Measurements from ENCODE around the gene VCX2.
"Not testable (repeated sequence)": the region's sequence is repeated elsewhere in the genome, so short reads cannot be mapped to it uniquely, and the experiment has no call there.

DNA sequence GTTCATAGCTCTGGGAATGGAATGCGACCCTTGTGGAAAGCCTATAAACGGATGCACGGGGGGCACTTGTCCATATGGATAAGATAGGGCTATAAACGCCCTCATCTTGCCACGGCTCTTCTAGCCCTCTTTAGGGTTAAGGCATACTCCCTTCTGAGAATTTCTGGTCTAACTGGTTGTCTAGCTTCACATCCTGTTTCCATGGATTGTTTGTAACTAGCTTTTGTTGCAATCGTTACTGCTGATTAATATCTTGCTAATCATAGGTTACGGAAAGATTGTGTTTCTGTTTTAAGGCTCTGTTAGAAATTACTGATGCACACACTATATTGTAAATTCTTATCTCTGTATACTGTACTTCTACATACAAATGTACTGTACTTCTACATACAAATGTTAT lies 17.1 kb downstream of the VCX2 start:
- not testable (repeated sequence) for TF ChIP-seq CTCF (IDR thresholded peaks at IDR 0.05); TEAD4 (IDR thresholded peaks at IDR 0.05; ENCODE audit: borderline replicate concordance, insufficient read depth); EZH2phosphoT487 (IDR thresholded peaks at IDR 0.05; ENCODE audit: borderline replicate concordance, low read depth); RFX5 (IDR thresholded peaks at IDR 0.05; ENCODE audit: low read length); YY1 (IDR thresholded peaks at IDR 0.05; ENCODE audit: low read depth); TCF12 (IDR thresholded peaks at IDR 0.05); RCOR1 (IDR thresholded peaks at IDR 0.05; ENCODE audit: low read length); MXI1 (IDR thresholded peaks at IDR 0.05; ENCODE audit: low read depth, low read length); SIN3A (IDR thresholded peaks at IDR 0.05; ENCODE audit: borderline replicate concordance, low read depth, low read length); CHD2 (IDR thresholded peaks at IDR 0.05; ENCODE audit: low read length, partially characterized antibody)
- TF ChIP-seq, protein P1, sequence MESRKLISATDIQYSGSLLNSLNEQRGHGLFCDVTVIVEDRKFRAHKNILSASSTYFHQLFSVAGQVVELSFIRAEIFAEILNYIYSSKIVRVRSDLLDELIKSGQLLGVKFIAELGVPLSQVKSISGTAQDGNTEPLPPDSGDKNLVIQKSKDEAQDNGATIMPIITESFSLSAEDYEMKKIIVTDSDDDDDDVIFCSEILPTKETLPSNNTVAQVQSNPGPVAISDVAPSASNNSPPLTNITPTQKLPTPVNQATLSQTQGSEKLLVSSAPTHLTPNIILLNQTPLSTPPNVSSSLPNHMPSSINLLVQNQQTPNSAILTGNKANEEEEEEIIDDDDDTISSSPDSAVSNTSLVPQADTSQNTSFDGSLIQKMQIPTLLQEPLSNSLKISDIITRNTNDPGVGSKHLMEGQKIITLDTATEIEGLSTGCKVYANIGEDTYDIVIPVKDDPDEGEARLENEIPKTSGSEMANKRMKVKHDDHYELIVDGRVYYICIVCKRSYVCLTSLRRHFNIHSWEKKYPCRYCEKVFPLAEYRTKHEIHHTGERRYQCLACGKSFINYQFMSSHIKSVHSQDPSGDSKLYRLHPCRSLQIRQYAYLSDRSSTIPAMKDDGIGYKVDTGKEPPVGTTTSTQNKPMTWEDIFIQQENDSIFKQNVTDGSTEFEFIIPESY (IDR thresholded peaks at IDR 0.05; ENCODE audit: borderline replicate concordance, low read depth), result not testable (repeated sequence)

All from SK-N-SH (cell line).